ENCODE measurements around the gene TMED1. TPM values are rescaled to one million over a fixed set of nuclear protein-coding genes. Genes with fewer than 3 reads are reported as not detected.

The TMED1 gene
- total and polyA plus RNA-seq, 9 of the 15 experiments (the other 6 are each of a cell fraction or from before 2014, with no cell fraction given) = 0.86 to 30.2 (median 23.5) TPM

DNA sequence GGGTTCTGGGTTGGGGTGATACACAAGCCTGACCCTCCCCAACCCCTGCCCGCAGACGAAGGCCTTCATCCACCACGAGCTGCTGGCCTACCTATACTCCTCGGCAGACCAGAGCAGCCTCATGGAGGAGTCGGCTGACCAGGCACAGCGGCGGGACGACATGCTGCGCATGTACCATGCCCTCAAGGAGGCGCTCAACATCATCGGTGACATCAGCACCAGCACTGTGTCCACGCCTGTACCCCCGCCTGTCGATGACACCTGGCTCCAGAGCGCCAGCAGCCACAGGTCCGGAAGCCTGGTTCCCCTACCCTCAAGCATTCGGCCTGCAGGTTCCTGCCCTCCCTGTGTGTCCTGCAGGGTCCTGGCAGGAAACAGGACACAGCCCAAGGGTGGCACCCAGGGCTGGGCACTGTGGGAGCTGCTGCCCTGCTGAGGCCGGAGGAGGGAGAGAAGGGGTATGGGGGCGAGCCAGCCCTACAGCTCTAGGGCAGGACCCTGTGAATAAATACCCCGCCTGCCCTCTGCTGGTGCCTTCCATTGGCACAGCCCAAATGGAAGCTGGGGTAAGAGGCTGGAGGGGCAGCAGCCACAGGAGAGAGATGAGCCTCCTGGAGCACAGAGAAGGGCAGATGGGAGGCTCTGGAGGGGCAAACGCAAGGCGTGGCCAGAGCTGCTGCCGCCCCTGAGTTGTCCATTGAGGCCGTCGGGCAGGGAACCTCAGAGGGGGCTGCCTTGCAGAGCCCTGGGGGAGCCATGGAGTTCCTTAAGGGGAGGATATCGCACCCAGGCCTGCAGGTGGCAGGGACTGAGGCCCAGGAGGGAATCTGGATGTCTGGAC is 6.8 kb downstream of the TMED1 start (continued):
- TF ChIP-seq NCOA6 (IDR thresholded peaks at IDR 0.05) (no peak), ZNF174 (CRISPR knock-in tag; IDR thresholded peaks at IDR 0.05) (no peak)
- TF ChIP-seq, protein P1, sequence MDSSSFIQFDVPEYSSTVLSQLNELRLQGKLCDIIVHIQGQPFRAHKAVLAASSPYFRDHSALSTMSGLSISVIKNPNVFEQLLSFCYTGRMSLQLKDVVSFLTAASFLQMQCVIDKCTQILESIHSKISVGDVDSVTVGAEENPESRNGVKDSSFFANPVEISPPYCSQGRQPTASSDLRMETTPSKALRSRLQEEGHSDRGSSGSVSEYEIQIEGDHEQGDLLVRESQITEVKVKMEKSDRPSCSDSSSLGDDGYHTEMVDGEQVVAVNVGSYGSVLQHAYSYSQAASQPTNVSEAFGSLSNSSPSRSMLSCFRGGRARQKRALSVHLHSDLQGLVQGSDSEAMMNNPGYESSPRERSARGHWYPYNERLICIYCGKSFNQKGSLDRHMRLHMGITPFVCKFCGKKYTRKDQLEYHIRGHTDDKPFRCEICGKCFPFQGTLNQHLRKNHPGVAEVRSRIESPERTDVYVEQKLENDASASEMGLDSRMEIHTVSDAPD (CRISPR knock-in tag; IDR thresholded peaks at IDR 0.05) = no peak

DNA sequence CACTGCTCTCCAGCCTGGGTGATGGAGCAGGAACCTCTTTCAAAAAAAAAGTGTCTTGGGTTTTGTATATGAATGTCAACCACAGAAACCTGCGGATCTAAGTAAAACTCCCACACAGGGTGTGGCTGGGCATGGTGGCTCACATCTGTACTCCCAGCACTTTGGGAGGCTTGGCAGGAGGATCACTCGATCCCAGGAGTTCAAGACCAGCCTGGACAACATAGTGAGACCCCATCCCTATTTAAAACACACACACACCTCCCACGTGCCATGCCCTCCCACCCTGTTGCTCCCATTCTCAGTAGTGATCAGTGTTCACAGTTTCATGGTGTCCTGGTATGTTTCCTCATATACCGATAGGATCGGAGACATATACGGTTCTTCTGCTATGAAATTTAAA is 9.2 kb downstream of the TMED1 start:
- no TSS peak for BruUV-seq (replicated peaks)
- H3K4me3 ChIP-seq = no peak overlapping the region
- DNase-seq (ENCODE audit: extremely low read depth in 1 of 4, low spot score in 3 of 4) = no peak
- no peaks in the 10 kb centered on the region for H3K9me1 ChIP-seq (ENCODE audit: control insufficient read depth, insufficient read depth, low read length)
- H2AFZ ChIP-seq (ENCODE audit: low read depth, low read length) = no peak overlapping the region
- WGBS (ENCODE audit: insufficient coverage, low coverage, missing lambda C conversion rate) = 90% methylated on average over 6 of the region's 6 CpGs
- TF ChIP-seq, protein P2, sequence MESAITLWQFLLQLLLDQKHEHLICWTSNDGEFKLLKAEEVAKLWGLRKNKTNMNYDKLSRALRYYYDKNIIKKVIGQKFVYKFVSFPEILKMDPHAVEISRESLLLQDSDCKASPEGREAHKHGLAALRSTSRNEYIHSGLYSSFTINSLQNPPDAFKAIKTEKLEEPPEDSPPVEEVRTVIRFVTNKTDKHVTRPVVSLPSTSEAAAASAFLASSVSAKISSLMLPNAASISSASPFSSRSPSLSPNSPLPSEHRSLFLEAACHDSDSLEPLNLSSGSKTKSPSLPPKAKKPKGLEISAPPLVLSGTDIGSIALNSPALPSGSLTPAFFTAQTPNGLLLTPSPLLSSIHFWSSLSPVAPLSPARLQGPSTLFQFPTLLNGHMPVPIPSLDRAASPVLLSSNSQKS (CRISPR knock-in tag; IDR thresholded peaks at IDR 0.05) = no peak
- TF ChIP-seq YY1 (IDR thresholded peaks at IDR 0.05; ENCODE audit: borderline replicate concordance in 1 of 3, control insufficient read depth in 1 of 3, extremely low read depth in 1 of 3, insufficient read depth in 3 of 3, insufficient read length in 1 of 3, insufficient replicate concordance in 2 of 3, low read depth in 1 of 3, low read length in 2 of 3) (no peak), ZNF121 (CRISPR knock-in tag; conservative IDR thresholded peaks at IDR 0.05) (peak; percentile 68)
- no peaks in the 10 kb centered on the region for H4K20me1 ChIP-seq (replicated peaks; ENCODE audit: control insufficient read depth, insufficient read depth, low read length)
- peaks cover 77% of the 10 kb centered on the region; the same call in 2 of the 3 replicates for H3K36me3 ChIP-seq (ENCODE audit: control insufficient read depth, insufficient read depth, low read length)
- no peaks in the 10 kb centered on the region for H3K9me3 ChIP-seq (replicated peaks; ENCODE audit: control insufficient read depth, insufficient read depth, low read depth, low read length)
- ATAC-seq = no peak
- H3K4me2 ChIP-seq (ENCODE audit: insufficient read depth, low read length) = no peak overlapping the region
- no peak overlapping the region for H3K27ac ChIP-seq (ENCODE audit: extremely low read depth, low read depth, low read length)
- ChIA-PET POLR2A (interaction anchor here (0.6 to 1.1 kb wide), 3 partner anchors 9 to 328 kb away, joined by 3 read pairs; no protein-coding TSS in a partner anchor), CTCF (ENCODE audit: low intra/inter-chr PET ratio) (no interaction called here)
- intact Hi-C loops (cut with micrococcal nuclease) = no loop called here
- H3K4me1 ChIP-seq (replicated peaks in 1 of 2; ENCODE audit: control insufficient read depth in 2 of 2, insufficient read depth in 2 of 2, low read length in 2 of 2) = peaks cover 0 to 30% of the 10 kb centered on the region in 2 experiments; a peak in 2 of 5 replicates
- FAIRE-seq = peak; percentile 48
- in situ Hi-C loops (cut with MboI) = no loop called here
- H3K27me3 ChIP-seq (ENCODE audit: control insufficient read depth in 2 of 2, insufficient read depth in 2 of 2, low read length in 2 of 2) = no peaks in the 10 kb centered on the region
- no peak overlapping the region for H3K9ac ChIP-seq (ENCODE audit: insufficient read depth in 1 of 2, low read depth in 2 of 2, low read length in 2 of 2)
- no peaks in the 10 kb centered on the region for H3K79me2 ChIP-seq (ENCODE audit: control insufficient read depth, insufficient read depth, low read length)

Measured in K562 (cell line).